Stimulated activated CD8-positive, alpha-beta memory T cell treated with anti-CD3 and anti-CD28 coated beads, Interleukin-12 subunit alpha, Interleukin-12 subunit beta, amount 100 ng/mL, for 4 hours (primary cell): ENCODE data around the gene PALLD.

ENCODE experiments used
- DNase-seq: peaks from one replicate; pipeline ENCODE4 v3.0.0-alpha.2; 2020; ENCODE audit warnings: low read depth

PALLD gene

GRCh38 chr4:168593399-168593798, 96.5 kb downstream of the PALLD start:
- no peak for DNase-seq

DNA sequence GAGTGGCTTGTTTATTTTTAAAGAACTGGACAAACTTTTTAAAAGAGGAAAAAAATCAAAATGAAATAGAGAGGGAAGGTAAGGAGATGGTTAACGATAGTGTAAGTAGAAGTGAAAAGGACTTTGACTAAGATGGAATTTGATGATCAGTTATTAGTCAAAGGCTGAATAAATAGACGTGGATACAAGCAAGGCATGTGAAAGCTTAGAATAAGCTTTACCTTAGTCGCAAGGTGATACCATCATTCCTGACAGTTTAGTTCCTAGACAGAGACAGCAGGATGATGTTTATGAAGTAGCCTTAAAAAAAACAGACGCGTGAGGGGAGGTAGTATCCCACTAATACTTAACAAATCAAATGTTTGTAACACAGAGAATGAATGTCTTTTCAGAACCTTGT, 97.3 kb downstream of the PALLD start:
- no peak for DNase-seq

DNA sequence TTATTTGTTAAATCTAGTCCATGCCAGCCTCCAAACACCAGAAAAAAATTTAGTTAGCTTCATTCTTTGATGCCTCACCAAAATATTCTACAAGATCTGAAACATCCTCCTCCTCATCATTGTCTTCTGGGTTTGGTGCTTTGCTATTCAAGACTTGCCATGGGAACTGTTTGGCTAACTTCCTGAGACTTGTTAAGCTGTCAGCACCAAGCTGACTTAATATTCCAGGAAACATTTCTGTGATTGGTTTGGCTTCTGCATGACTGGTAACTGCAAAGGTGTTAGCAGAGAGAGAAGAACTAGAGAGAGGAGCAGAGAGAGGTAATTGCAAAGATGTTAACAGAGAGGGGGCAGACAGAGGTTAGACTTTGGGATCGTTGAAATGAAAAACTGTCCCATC, 101.3 kb downstream of the PALLD start:
- DNase-seq: no peak

DNA sequence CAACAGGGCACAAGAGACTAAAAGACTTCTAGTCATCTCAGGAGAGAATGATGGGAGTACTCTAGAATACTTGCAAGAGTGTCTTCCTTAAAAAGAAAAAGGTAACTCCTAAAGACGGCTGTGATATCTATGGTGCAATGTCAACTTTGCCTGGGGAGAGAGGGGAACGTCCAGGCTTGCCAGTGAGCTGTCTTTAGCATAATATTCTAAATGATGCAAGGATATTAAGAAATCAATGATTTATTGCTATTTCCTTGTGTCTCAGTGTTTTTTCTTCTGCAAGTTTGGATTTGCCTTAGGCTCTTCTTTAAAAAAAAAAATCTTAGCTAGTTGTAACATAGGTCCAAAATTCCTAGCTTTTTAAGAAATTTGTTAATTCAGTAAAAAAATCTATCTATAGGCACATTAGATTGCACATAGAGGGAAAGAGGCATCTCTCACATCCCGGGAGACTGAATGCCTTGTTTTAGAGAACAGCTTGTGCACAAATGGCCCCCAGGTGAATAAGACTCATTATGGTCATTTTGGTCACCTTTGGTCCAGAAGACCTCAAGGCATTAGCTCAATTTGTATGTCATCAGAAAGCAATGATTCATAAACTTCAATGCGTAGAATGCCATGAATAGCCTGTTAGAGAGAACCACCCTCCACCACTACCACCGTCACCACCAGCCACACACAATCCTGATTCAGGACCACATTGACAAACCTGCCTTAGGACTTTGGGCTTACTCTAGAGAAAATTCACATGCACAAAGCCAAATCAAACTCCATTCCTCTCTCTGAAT, 104.1 kb downstream of the PALLD start:
- no peak for DNase-seq

GRCh38 chr4:168601899-168602298, 105.0 kb downstream of the PALLD start:
- no peak for DNase-seq

GRCh38 chr4:168604496-168605373, 107.9 kb downstream of the PALLD start:
- DNase-seq: no peak

- DNase-seq: no peak
These were observed 108.6 kb downstream of the PALLD start for GRCh38 chr4:168605411-168605810.

DNA sequence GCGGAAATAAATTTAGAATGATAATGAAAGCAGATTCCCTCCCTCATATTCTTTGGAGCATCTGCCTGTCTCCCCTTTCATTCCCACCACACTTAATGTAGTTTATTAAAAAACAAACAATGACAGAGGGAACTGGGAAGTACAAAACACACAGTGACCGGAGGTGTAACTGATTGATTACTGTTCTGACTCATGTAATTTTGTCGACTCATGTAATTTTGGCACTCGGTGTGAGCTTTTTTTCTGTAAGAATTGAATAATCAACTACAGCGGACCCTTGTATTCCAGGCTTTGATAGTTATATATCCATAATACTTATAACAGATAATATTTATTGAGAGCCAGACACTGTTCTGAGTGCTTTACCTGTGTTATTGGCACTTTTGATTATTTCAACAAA, 110.4 kb downstream of the PALLD start:
- no peak for DNase-seq

- no peak for DNase-seq
These were observed 111.9 kb downstream of the PALLD start for GRCh38 chr4:168608771-168609170.

- DNase-seq: no peak
These were observed 112.5 kb downstream of the PALLD start for GRCh38 chr4:168609369-168609768.

DNA sequence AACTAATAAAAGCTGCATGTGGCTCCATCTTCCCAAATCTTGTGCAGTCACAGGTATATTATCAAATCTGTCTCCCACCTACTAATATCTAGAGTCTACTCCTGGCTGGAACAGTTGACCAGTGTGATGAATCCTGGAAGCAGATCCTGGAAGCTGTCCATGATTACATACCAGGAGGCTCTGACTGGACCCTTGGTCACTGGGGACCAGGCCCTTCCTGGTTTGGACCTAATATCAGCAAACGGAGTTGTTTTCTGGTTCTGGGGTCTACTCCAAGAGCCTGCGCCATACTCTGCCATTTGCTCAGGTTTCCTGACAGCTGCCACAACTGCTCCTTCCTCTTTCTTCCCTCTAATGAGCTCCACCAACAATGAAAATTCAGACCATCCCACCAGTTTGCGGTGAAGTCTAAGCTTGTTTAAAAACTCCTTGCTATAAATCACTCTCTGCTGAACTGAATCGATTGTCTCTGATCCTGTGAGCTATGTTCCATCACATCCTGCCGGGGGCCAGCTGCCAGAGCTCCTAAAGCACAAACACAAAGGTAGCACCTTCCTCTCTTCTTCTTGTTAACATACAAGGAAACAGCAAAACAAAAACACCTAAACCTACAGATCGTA, 114.2 kb downstream of the PALLD start:
- no peak for DNase-seq

- DNase-seq: no peak
These were observed 115.7 kb downstream of the PALLD start for GRCh38 chr4:168612450-168613135.

DNA sequence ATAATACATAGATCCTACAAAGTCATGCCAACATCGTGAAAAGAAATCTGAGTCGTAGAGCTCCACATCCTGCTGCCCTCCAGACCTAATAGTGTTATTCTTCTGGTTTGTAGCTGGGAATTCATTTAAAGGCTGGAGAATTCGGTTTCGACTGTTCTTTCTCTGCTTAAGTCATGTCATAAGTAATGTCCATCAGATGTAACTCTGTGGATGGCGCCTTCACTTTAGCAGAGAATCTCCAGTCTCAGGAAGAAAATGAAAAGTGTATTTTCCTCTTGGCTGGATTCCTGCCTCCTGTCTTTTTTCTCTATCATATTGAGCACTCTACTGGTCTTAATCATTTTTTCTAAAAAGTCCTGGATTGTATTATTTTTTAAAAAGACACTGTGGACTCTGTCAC, 117.0 kb downstream of the PALLD start:
- no peak for DNase-seq

DNA sequence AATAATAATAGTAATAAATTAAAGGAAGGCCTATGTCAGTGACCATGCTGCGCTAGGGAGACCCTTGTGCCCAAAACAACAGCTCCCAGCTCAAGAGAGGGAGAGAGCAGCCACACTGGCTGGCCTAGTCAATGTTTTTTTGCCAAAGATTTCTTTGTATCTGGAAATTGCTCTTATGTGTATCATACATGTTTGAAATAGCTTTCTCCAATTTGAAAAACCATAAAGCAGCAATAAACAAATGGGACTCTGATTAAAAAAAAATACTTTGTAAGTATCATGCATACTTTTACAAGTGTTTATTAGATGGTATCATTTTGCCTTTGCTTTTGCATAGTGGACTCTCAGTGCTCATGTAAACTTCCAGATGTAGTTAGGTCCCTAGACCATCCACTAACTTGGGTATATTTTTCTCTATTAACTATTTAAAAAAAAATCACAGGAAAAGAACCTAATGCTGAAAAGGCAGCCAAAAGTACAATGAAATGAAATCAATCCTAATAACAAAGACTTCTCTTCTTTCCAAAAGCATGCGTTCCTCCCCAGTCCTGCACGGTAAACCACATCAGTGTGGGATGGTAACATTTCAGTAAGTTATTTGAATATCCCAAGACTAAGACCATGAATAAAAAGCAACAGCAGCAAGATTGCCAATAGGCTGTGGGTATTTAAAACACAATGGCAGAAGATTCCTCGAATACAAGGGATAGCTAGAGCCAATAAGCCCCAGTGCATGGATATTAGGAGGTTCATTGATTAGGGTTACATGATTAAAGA, 117.6 kb downstream of the PALLD start:
- no peak for DNase-seq

- no peak for DNase-seq
These were observed 118.6 kb downstream of the PALLD start for GRCh38 chr4:168615294-168616065.

DNA sequence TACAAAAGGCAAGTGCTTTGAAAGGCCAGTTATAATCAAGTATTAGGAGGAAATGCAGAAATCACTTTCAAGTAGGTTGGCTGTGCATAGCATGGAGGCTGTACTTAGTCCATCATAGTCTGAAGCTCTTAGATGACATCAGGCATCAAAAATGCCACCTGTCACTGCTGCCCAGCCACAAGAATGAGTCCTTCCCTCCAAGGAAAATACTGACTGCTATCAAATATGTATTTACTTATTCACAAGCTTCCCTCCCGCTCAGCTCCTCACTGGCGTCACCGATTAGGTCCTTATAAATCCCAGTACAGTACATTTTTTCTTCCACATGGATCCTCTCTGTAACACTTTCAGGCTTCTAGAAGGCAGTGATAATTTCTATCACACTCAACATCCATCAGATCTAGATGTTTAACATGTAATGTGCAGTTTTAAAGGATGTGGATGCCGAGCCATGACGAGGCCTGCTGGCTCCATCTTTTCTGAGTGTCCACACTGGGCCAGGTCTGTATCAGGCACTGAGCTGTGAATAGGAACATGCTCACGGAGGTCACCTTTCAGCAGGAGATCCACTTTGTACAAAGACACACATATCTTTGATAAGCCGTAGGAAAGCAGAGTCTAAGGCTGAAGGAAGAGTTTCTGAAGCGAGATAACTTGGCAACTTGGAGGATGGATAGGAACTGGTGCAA, 121.9 kb downstream of the PALLD start:
- DNase-seq: no peak

- no peak for DNase-seq
These were observed 122.4 kb downstream of the PALLD start for GRCh38 chr4:168619266-168619631.

DNA sequence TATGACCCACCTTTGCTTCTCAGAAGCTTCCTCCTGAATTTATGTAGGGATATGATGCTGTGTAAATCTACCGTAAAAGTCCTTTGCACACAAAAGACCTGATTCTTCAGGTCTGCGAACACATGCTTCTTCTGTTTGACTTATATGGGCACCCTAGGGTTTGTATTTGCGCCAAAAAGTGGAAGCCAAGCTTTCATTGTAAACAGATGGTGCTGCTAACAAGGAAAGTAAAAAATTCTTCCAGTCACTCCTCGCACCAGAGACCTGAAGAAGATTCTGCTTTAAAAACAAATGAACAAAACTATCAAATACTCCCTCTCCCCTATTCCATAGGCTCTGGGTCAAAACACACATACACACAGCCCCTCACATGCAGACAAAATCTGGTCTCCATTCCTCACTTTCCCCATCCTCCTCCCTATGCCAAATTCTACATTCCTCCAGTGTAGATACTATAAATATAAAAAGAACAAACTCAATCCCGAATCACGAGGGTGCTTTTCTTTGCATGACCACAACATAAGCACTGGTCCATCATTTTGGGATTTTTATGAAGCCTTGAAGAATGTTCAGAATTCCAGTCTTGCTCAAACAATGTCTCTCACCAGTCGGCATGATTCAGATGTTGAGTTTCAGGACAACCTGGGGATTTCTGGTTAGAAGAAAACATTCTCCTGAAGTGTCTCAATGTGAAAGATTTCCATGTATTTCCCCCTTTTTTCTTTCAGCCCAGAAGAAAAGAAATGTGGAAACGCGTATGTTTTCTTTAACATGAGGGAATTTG, 125.1 kb downstream of the PALLD start:
- DNase-seq: no peak

DNA sequence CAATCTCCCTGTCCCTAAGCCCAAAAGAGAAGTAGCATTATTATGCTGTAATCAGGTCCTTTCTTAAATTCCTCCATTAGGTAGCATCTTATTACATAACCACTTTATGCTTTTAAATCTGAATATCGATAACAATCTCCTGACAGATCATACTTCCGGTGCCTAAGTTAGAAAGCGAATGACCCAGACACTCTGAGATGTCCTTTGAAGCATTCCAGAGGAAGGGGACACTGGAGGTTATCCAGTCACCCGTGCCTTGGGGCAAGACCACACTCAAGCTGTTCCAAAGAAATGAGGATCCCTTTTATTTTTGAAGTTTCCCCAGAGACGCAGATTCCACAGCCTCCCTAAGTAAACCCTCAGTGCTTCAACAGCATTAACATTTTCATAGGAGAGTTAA, 125.7 kb downstream of the PALLD start:
- DNase-seq: no peak
